Measurements from ENCODE around the gene TANC1. TPM values are rescaled to one million over a fixed set of nuclear protein-coding genes. Genes with fewer than 3 reads are reported as not detected.

TANC1 gene
- total and polyA plus RNA-seq, 4 donors: 7.8 to 58.3 (median 48.0) TPM

DNA sequence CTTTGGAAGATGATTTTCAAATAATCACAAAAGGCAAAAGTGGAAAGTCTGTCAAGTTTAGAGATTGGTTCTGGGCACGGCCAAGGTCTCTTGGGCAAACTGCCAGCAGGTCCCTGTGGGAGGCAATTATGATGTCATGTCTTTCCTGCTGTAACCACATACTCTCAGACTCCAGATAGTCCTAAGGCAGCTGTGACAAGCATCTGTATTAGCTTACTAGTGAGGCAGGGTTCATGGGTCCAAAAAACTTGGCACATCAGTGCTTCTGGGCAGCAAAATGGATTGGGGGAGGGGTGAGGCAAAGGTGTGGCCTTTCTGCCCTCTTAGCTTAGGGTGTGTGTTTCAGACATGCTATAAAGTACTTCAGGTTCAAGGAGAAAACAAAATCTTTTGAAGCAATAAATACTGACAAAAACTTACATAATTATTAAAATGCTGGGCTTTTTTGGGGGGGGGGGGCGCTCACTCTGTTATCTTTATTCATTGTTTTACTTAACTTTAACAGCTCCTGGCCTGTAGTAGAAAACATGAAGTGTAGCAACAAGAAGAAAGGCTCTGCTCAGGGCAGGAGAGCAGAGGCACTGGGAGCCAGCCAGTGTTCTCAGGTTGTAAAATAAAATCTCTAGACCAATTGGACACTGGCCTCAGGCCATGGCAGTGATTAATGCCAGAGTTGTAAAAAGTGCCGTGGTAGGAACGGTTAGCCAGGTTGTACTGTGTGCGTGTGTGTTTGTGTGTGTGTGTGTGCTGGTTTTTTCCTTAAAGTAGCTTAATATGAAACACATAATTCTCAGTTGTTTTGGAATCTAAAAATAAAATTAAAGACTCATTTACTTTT lies 14.3 kb upstream of the TANC1 start:
- intact Hi-C loops (cut with DNase I): no loop called here
- no peaks in the 10 kb centered on the region for H3K27me3 ChIP-seq (ENCODE audit: control insufficient read depth in 1 of 2, insufficient read depth in 2 of 2, low read length in 1 of 2)
- DNase-seq: peak; percentile 81 to 93
- ATAC-seq (ENCODE audit: low FRiP score): peak; percentile 92
- WGBS, 2 donors: 0 to 3% methylated on average over 5 of the region's 5 CpGs
- peak overlapping the region in 1 of 2 donors; percentile 12 for H3K27ac ChIP-seq (ENCODE audit: low read depth in 1 of 2, low read length in 2 of 2)
- H3K9me3 ChIP-seq (ENCODE audit: control insufficient read depth, low read length): no peaks in the 10 kb centered on the region
- no peak overlapping the region for H3K4me3 ChIP-seq (ENCODE audit: low read length in 2 of 2)
- H3K4me1 ChIP-seq (ENCODE audit: control insufficient read depth in 1 of 2, insufficient read depth in 2 of 2, low read length in 2 of 2): peaks cover 0 to 3% of the 10 kb centered on the region in 2 donors
- no peaks in the 10 kb centered on the region for H3K36me3 ChIP-seq (ENCODE audit: control insufficient read depth in 1 of 2, insufficient read depth in 2 of 2, low read length in 1 of 2)

DNA sequence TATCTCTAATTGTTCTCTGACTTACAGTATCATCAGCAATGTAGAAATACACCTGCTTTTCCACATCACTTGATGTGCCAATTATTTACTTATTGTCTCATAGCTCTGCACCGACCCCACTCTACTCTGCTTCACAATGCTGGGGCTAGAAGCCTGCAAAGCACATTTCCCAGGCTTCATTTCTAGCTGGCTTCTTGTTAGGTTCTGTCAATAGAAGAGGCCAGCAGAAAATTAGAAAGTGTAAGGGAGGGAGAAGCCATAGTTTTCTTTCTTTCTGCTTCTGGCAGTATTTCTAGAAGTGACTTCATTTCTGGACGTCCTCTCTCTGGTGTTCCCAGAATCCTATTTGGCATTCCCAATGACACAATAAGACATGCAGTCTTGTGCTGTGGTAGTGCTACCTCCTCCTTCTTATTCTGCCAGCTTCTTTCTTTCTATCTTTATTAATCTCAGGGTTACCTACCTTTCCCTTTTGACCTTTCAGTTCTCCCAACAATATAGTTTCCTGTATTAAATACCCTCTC lies 12.5 kb upstream of the TANC1 start:
- intact Hi-C loops (cut with DNase I): loop anchor here in 1 of 2 donors (1.0 kb wide), 1 partner anchor 11 kb away; no protein-coding TSS in a partner anchor
- H3K36me3 ChIP-seq (ENCODE audit: control insufficient read depth in 1 of 2, insufficient read depth in 2 of 2, low read length in 1 of 2): no peaks in the 10 kb centered on the region
- H3K27me3 ChIP-seq (ENCODE audit: control insufficient read depth in 1 of 2, insufficient read depth in 2 of 2, low read length in 1 of 2): no peaks in the 10 kb centered on the region
- H3K27ac ChIP-seq (ENCODE audit: low read depth in 1 of 2, low read length in 2 of 2): no peak overlapping the region
- no peak overlapping the region for H3K4me3 ChIP-seq (ENCODE audit: low read length in 2 of 2)
- WGBS, 2 donors: 0 to 6% methylated on average over 2 of the region's 2 CpGs
- ATAC-seq (ENCODE audit: low FRiP score) (no peak), DNase-seq (no peak)
- H3K9me3 ChIP-seq (ENCODE audit: control insufficient read depth, low read length): no peaks in the 10 kb centered on the region
- H3K4me1 ChIP-seq (ENCODE audit: control insufficient read depth in 1 of 2, insufficient read depth in 2 of 2, low read length in 2 of 2): peaks cover 0 to 3% of the 10 kb centered on the region in 2 donors

DNA sequence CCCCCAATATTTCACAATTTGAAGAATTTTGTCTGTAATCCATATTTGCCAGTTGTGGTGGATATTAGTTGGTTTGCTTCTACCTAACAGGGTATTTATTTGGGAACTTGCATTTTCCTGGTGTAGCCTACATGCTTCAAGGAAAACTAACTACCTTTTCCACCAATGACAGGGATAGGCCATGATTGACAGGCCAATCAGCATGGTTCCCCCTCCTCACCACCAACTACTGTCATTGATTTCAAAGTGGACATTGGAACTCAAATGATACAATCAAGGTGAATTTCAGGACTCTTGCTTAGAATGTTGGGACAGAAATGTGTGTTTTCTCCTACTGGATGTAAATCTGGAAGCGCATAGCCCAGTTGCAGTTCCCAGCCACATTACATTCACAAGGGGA lies 10.1 kb upstream of the TANC1 start:
- H3K9me3 ChIP-seq (ENCODE audit: control insufficient read depth, low read length): no peaks in the 10 kb centered on the region
- intact Hi-C loops (cut with DNase I): no loop called here
- H3K4me1 ChIP-seq (ENCODE audit: control insufficient read depth in 1 of 2, insufficient read depth in 2 of 2, low read length in 2 of 2): peaks cover 0 to under 1% of the 10 kb centered on the region in 2 donors
- no peaks in the 10 kb centered on the region for H3K27me3 ChIP-seq (ENCODE audit: control insufficient read depth in 1 of 2, insufficient read depth in 2 of 2, low read length in 1 of 2)
- H3K4me3 ChIP-seq (ENCODE audit: low read length in 2 of 2): no peak overlapping the region
- 97% methylated on average over 1 of the region's 1 CpG for WGBS, 2 donors
- H3K27ac ChIP-seq (ENCODE audit: low read depth in 1 of 2, low read length in 2 of 2): no peak overlapping the region
- no peaks in the 10 kb centered on the region for H3K36me3 ChIP-seq (ENCODE audit: control insufficient read depth in 1 of 2, insufficient read depth in 2 of 2, low read length in 1 of 2)
- no peak for DNase-seq
- no peak for ATAC-seq (ENCODE audit: low FRiP score)

- intact Hi-C loops (cut with DNase I): no loop called here
- Histone ChIP-seq H3K4me1 (ENCODE audit: control insufficient read depth in 1 of 2, insufficient read depth in 2 of 2, low read length in 2 of 2) (no peaks in the 10 kb centered on the region), H3K4me3 (ENCODE audit: low read length in 2 of 2) (no peak overlapping the region), H3K27me3 (ENCODE audit: control insufficient read depth in 1 of 2, insufficient read depth in 2 of 2, low read length in 1 of 2) (no peaks in the 10 kb centered on the region), H3K9me3 (ENCODE audit: control insufficient read depth, low read length) (no peaks in the 10 kb centered on the region), H3K36me3 (ENCODE audit: control insufficient read depth in 1 of 2, insufficient read depth in 2 of 2, low read length in 1 of 2) (no peaks in the 10 kb centered on the region), H3K27ac (ENCODE audit: low read depth in 1 of 2, low read length in 2 of 2) (no peak overlapping the region)
- DNase-seq: no peak
- no peak for ATAC-seq (ENCODE audit: low FRiP score)
- WGBS, 2 donors: 92 to 97% methylated on average over 2 of the region's 2 CpGs
These were observed 8.2 kb upstream of the TANC1 start for GRCh38 chr2:158960193-158960592.

- Histone ChIP-seq H3K9me3 (ENCODE audit: control insufficient read depth, low read length) (no peaks in the 10 kb centered on the region), H3K36me3 (ENCODE audit: control insufficient read depth in 1 of 2, insufficient read depth in 2 of 2, low read length in 1 of 2) (no peaks in the 10 kb centered on the region), H3K27ac (ENCODE audit: low read depth in 1 of 2, low read length in 2 of 2) (no peak overlapping the region), H3K4me3 (ENCODE audit: low read length in 2 of 2) (no peak overlapping the region), H3K27me3 (ENCODE audit: control insufficient read depth in 1 of 2, insufficient read depth in 2 of 2, low read length in 1 of 2) (no peaks in the 10 kb centered on the region), H3K4me1 (ENCODE audit: control insufficient read depth in 1 of 2, insufficient read depth in 2 of 2, low read length in 2 of 2) (no peaks in the 10 kb centered on the region)
- intact Hi-C loops (cut with DNase I): no loop called here
- no peak for DNase-seq
- ATAC-seq (ENCODE audit: low FRiP score): no peak
- WGBS, 2 donors: 100% methylated on average over 1 of the region's 1 CpG
These were observed 6.4 kb upstream of the TANC1 start for GRCh38 chr2:158962074-158962473.

DNA sequence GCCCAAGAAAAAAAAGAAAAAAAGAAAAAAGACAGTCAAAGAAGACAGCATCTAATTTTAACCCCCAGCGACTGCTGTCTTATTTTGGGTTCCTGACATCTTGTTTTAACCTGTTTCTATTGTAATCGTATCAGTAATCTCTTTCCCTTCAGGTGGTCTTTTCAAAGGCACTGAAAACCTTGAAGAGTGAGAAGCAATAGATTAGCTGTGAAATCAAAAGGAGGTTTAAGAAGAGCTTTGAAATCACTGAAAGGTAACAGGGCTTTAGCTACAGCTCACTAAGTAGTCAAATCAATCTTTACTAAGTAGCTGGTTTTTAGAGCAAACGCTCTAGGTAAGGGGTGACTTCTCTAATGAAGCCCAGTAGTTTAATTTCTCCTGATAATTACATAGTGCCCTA lies 5.4 kb upstream of the TANC1 start:
- Histone ChIP-seq H3K4me1 (ENCODE audit: control insufficient read depth in 1 of 2, insufficient read depth in 2 of 2, low read length in 2 of 2) (no peaks in the 10 kb centered on the region), H3K36me3 (ENCODE audit: control insufficient read depth in 1 of 2, insufficient read depth in 2 of 2, low read length in 1 of 2) (no peaks in the 10 kb centered on the region), H3K27me3 (ENCODE audit: control insufficient read depth in 1 of 2, insufficient read depth in 2 of 2, low read length in 1 of 2) (no peaks in the 10 kb centered on the region), H3K27ac (ENCODE audit: low read depth in 1 of 2, low read length in 2 of 2) (no peak overlapping the region), H3K4me3 (ENCODE audit: low read length in 2 of 2) (no peak overlapping the region), H3K9me3 (ENCODE audit: control insufficient read depth, low read length) (no peaks in the 10 kb centered on the region)
- intact Hi-C loops (cut with DNase I): no loop called here
- DNase-seq: no peak
- WGBS, 2 donors: 96 to 99% methylated on average over 3 of the region's 3 CpGs
- no peak for ATAC-seq (ENCODE audit: low FRiP score)

DNA sequence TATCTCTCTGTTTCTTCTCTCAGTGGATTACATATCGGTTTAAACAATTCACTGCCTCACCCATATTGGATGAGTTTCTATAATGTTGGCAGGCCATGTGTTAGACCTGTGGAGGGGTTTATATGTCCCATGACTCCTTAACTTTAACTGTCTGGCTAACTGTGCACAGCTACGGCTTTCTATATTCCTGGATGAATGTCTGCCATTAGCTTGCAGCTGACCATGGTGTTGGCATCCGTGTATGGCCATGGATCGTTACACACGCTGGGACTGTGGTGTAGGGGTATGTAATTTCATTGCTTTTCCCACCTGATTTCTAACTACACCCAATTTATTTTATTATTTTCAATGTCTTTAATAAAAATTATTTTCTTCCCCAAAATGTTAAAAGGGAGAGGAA lies 3.3 kb upstream of the TANC1 start:
- no peaks in the 10 kb centered on the region for H3K36me3 ChIP-seq (ENCODE audit: control insufficient read depth in 1 of 2, insufficient read depth in 2 of 2, low read length in 1 of 2)
- WGBS, 2 donors: 76 to 87% methylated on average over 5 of the region's 5 CpGs
- H3K27ac ChIP-seq (ENCODE audit: low read depth in 1 of 2, low read length in 2 of 2): no peak overlapping the region
- H3K4me3 ChIP-seq (ENCODE audit: low read length in 2 of 2): no peak overlapping the region
- ATAC-seq (ENCODE audit: low FRiP score): no peak
- no peaks in the 10 kb centered on the region for H3K4me1 ChIP-seq (ENCODE audit: control insufficient read depth in 1 of 2, insufficient read depth in 2 of 2, low read length in 2 of 2)
- intact Hi-C loops (cut with DNase I): loop anchor here (5.0 kb wide), 2 partner anchors 67 to 152 kb away; no protein-coding TSS in a partner anchor
- no peak for DNase-seq
- no peaks in the 10 kb centered on the region for H3K9me3 ChIP-seq (ENCODE audit: control insufficient read depth, low read length)
- no peaks in the 10 kb centered on the region for H3K27me3 ChIP-seq (ENCODE audit: control insufficient read depth in 1 of 2, insufficient read depth in 2 of 2, low read length in 1 of 2)

GRCh38 chr2:158965641-158966040 lies 2.8 kb upstream of the TANC1 start:
- H3K27me3 ChIP-seq (ENCODE audit: control insufficient read depth in 1 of 2, insufficient read depth in 2 of 2, low read length in 1 of 2): no peaks in the 10 kb centered on the region
- no peaks in the 10 kb centered on the region for H3K9me3 ChIP-seq (ENCODE audit: control insufficient read depth, low read length)
- no peaks in the 10 kb centered on the region for H3K36me3 ChIP-seq (ENCODE audit: control insufficient read depth in 1 of 2, insufficient read depth in 2 of 2, low read length in 1 of 2)
- intact Hi-C loops (cut with DNase I): loop anchor here (5.0 kb wide), 2 partner anchors 67 to 152 kb away; no protein-coding TSS in a partner anchor
- ATAC-seq (ENCODE audit: low FRiP score) (no peak), DNase-seq (no peak)
- 73 to 75% methylated on average over 3 of the region's 3 CpGs for WGBS, 2 donors
- H3K27ac ChIP-seq (ENCODE audit: low read depth in 1 of 2, low read length in 2 of 2): no peak overlapping the region
- no peak overlapping the region for H3K4me3 ChIP-seq (ENCODE audit: low read length in 2 of 2)
- no peaks in the 10 kb centered on the region for H3K4me1 ChIP-seq (ENCODE audit: control insufficient read depth in 1 of 2, insufficient read depth in 2 of 2, low read length in 2 of 2)

- H3K27ac ChIP-seq (ENCODE audit: low read depth in 1 of 2, low read length in 2 of 2): no peak overlapping the region
- 76 to 84% methylated on average over 1 of the region's 1 CpG for WGBS, 2 donors
- intact Hi-C loops (cut with DNase I): loop anchor here (5.0 kb wide), 2 partner anchors 66 to 151 kb away; no protein-coding TSS in a partner anchor
- no peaks in the 10 kb centered on the region for H3K27me3 ChIP-seq (ENCODE audit: control insufficient read depth in 1 of 2, insufficient read depth in 2 of 2, low read length in 1 of 2)
- H3K4me1 ChIP-seq (ENCODE audit: control insufficient read depth in 1 of 2, insufficient read depth in 2 of 2, low read length in 2 of 2): no peaks in the 10 kb centered on the region
- H3K36me3 ChIP-seq (ENCODE audit: control insufficient read depth in 1 of 2, insufficient read depth in 2 of 2, low read length in 1 of 2): no peaks in the 10 kb centered on the region
- no peak overlapping the region for H3K4me3 ChIP-seq (ENCODE audit: low read length in 2 of 2)
- ATAC-seq (ENCODE audit: low FRiP score): no peak
- no peak for DNase-seq
- no peaks in the 10 kb centered on the region for H3K9me3 ChIP-seq (ENCODE audit: control insufficient read depth, low read length)
These were observed 2.1 kb upstream of the TANC1 start for GRCh38 chr2:158966312-158966711.
